C4-2B (cell line): ENCODE data around the gene SMPD3.

Experiments used
- CTCF ChIP-seq: fragments of 450-650 bp; conservative IDR thresholded peaks from 2 replicates; pipeline ENCODE4 v1.5.1; 2017; ENCODE audit warnings: mild to moderate bottlenecking
- ZFX ChIP-seq: fragments of 450-650 bp; IDR thresholded peaks from 2 replicates; pipeline ENCODE4 v1.6.1; 2017

- TF ChIP-seq CTCF (no peak), ZFX (no peak)
Measured at GRCh38 chr16:68381363-68381724, 67.0 kb downstream of the SMPD3 start.
